HepG2 (cell line): Measurements from ENCODE around the gene CBX2. TPM values are rescaled to one million over a fixed set of nuclear protein-coding genes. Genes with fewer than 3 reads are reported as not detected.
A peak's percentile ranks its signal among the peaks of the same experiment; 100 is the strongest.

ENCODE experiments used
- ATF4 ChIP-seq, 2 experiments: fragments of 450-650 bp in 1 of 2; sonication (generic) in 1 of 2; formaldehyde crosslinking; IDR thresholded peaks; 2 replicates each; pipeline versions ENCODE4 v1.5.0 to v1.8.0; 2020 to 2022; ENCODE audit warnings: mild to moderate bottlenecking in 1 of 2, missing genetic modification reagents in 1 of 2
- CC2D1A ChIP-seq: sonication (generic); formaldehyde crosslinking; IDR thresholded peaks from 2 replicates; pipeline ENCODE4 v1.8.1; 2023; ENCODE audit warnings: mild to moderate bottlenecking, missing genetic modification reagents
- CREBL2 ChIP-seq: sonication (generic); formaldehyde crosslinking; IDR thresholded peaks from 2 replicates; pipeline ENCODE4 v1.8.1; 2023; ENCODE audit warnings: missing genetic modification reagents, mild to moderate bottlenecking, borderline replicate concordance
- ELF1 ChIP-seq: sonication (generic); formaldehyde crosslinking; IDR thresholded peaks from 2 replicates; pipeline ENCODE4 v1.4.0; 2020; ENCODE audit warnings: missing genetic modification reagents
- FIP1L1 ChIP-seq: fragments of 200-400 bp; formaldehyde crosslinking; IDR thresholded peaks from 2 replicates; pipeline ENCODE4 v1.6.1; 2018; ENCODE audit warnings: low read depth, mild to moderate bottlenecking, low read length, moderate library complexity, borderline replicate concordance; ENCODE audit not compliant: insufficient read depth
- FOXO4 ChIP-seq: sonication (generic); formaldehyde crosslinking; conservative IDR thresholded peaks from 2 replicates; pipeline ENCODE4 v1.8.1; 2023; ENCODE audit warnings: missing genetic modification reagents
- GATA4 ChIP-seq: sonication (generic); IDR thresholded peaks from 2 replicates; pipeline ENCODE4 v1.6.1; 2016; ENCODE audit warnings: antibody characterized with exemption, low read depth, borderline replicate concordance
- MIER3 ChIP-seq: IDR thresholded peaks from 2 replicates; pipeline ENCODE4 v1.6.1; 2016; ENCODE audit warnings: missing compliant biosample characterization, borderline replicate concordance
- MYC ChIP-seq: sonication (generic); formaldehyde crosslinking; IDR thresholded peaks from 2 replicates; pipeline ENCODE4 v1.9.0; 2021; ENCODE audit warnings: missing genetic modification reagents, borderline replicate concordance
- NFYB ChIP-seq: sonication (generic); formaldehyde crosslinking; IDR thresholded peaks from 2 replicates; pipeline ENCODE4 v1.4.0; 2020; ENCODE audit warnings: missing genetic modification reagents
- RELA ChIP-seq: sonication (generic); formaldehyde crosslinking; IDR thresholded peaks from 2 replicates; pipeline ENCODE4 v1.4.0; 2020; ENCODE audit warnings: missing genetic modification reagents
- TRIM24 ChIP-seq: sonication (generic); formaldehyde crosslinking; IDR thresholded peaks from 2 replicates; pipeline ENCODE4 v1.8.0; 2022; ENCODE audit warnings: mild to moderate bottlenecking, missing genetic modification reagents
- ZBTB21 ChIP-seq: sonication (generic); formaldehyde crosslinking; IDR thresholded peaks from 2 replicates; pipeline ENCODE4 v1.4.0; 2020; ENCODE audit warnings: missing genetic modification reagents
- ZFP41 ChIP-seq: sonication (generic); formaldehyde crosslinking; IDR thresholded peaks from 2 replicates; pipeline ENCODE4 v1.4.0; 2020; ENCODE audit warnings: mild to moderate bottlenecking, missing genetic modification reagents, borderline replicate concordance
- ZHX1 ChIP-seq: sonication (generic); formaldehyde crosslinking; IDR thresholded peaks from 2 replicates; pipeline ENCODE4 v1.8.1; 2022; ENCODE audit warnings: low read depth, mild to moderate bottlenecking, missing genetic modification reagents
- ZNF160 ChIP-seq: sonication (generic); formaldehyde crosslinking; IDR thresholded peaks from 2 replicates; pipeline ENCODE4 v1.8.0; 2022; ENCODE audit warnings: mild to moderate bottlenecking, inconsistent platforms, missing genetic modification reagents
- ZNF33A ChIP-seq: sonication (generic); formaldehyde crosslinking; IDR thresholded peaks from 2 replicates; pipeline ENCODE4 v1.5.1; 2020; ENCODE audit warnings: missing genetic modification reagents, mild to moderate bottlenecking, moderate library complexity, borderline replicate concordance
- ZNF383 ChIP-seq: sonication (generic); formaldehyde crosslinking; IDR thresholded peaks from 2 replicates; pipeline ENCODE4 v1.4.0; 2020; ENCODE audit warnings: missing genetic modification reagents, mild to moderate bottlenecking, borderline replicate concordance
- ZNF670 ChIP-seq: sonication (generic); formaldehyde crosslinking; IDR thresholded peaks from 2 replicates; pipeline ENCODE4 v1.8.0; 2022; ENCODE audit warnings: mild to moderate bottlenecking, missing genetic modification reagents, borderline replicate concordance
- polyA plus RNA-seq, 8 experiments: library from polyadenylated mRNA; depleted of rRNA in 3 of 8; stranded (reverse) in 7 of 8; unstranded in 1 of 8; fragments of >200 nt; fragmentation: Illumina TruSeq in 4 of 8; extraction: Trizol in 4 of 8; gene quantifications; 2 replicates each; pipeline versions ENCODE4 v1.2.1 to v1.2.3, GENCODE V29; 2011 to 2016; ENCODE audit warnings: low read depth in 4 of 8, missing spikeins in 1 of 8, mixed read lengths in 1 of 8; ENCODE audit not compliant: insufficient read depth in 1 of 8
- total RNA-seq, 5 experiments: library from RNA; depleted of rRNA; stranded (reverse); fragments of >200 nt; fragmentation: Illumina TruSeq; extraction: Trizol; gene quantifications; 2 replicates each; pipeline ENCODE4 v1.2.3, GENCODE V29; 2016; ENCODE audit warnings: low read depth in 1 of 5
- TF ChIP-seq, protein P1 (sequence below): IDR thresholded peaks from 2 replicates; pipeline ENCODE4 v1.6.1; 2012; ENCODE audit warnings: inconsistent platforms
- TF ChIP-seq, protein P2 (sequence below): sonication (generic); formaldehyde crosslinking; IDR thresholded peaks from 2 replicates; pipeline ENCODE4 v1.5.1; 2020; ENCODE audit warnings: missing genetic modification reagents, mild to moderate bottlenecking, borderline replicate concordance

Gene CBX2
- total and polyA plus RNA-seq, 2 of the 13 experiments (the other 11 are each of a cell fraction or from before 2014, with no cell fraction given), result 14.5 to 31.1 TPM

DNA sequence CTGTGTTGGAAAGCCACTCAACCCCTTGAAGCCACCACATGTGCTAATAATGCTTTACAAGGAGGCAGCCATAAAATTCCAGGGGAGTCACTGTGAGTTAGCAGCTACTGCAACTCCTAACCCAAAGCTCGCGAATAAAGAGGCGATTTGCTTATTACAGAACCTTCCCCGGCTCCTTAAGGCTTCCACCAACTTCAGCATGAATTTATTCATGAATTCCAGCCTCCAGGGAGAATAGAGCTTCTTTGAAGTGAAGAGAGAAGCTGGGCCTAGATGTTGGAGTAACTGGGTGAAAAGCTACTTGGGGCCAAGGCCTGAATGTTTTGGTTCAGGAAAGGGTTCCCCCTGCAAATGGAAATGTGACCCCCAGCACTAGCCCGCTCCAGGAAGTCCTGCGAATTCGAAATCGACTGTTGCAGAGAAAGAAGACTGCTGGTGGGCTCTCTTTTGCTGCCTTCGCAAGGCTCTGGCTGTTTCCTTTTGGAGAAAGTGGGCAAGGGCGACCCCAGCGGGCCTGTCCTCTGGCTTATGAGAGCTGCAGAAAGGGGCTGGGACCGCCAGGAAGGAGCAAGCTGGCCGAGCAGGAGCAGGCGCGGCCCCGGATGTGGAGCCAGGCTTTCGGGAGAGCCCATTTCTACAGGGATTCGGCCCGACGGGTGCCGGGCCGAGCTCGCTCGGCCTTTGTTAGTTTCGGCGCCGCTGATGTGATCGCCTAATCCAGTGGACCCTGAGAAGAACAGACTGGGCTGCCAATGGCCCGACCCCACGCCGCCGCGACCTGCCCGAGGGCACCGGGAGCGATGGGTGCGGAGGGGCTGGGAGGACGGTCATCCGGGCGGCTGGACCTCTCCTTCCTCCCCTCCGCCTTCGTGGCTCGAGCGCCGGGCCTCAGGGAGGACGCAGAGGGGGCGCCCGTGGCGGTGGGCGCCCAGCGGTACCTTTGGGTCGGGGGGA lies 11.3 kb downstream of the CBX2 start (continued):
- no peak for TF ChIP-seq ZNF160 (CRISPR knock-in tag)
- TF ChIP-seq ZBTB21, result no peak
- no peak for TF ChIP-seq FIP1L1
- no peak for TF ChIP-seq RELA (CRISPR knock-in tag)
- no peak for TF ChIP-seq CC2D1A (CRISPR knock-in tag)
- peak; percentile 67; the same call in 1 of the 2 replicates for TF ChIP-seq ZNF670 (CRISPR knock-in tag)
- no peak for TF ChIP-seq MYC (CRISPR knock-in tag)
- 0 out of 2 replicates have a peak, but pooled peaks have one; percentile 13 for TF ChIP-seq CREBL2 (CRISPR knock-in tag)
- no peak for TF ChIP-seq MIER3
- TF ChIP-seq ATF4 (CRISPR knock-in tag; IDR thresholded peaks at IDR 0.05), result no peak
- TF ChIP-seq, protein P1, sequence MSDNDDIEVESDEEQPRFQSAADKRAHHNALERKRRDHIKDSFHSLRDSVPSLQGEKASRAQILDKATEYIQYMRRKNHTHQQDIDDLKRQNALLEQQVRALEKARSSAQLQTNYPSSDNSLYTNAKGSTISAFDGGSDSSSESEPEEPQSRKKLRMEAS, result no peak
- TF ChIP-seq ZHX1 (CRISPR knock-in tag), result no peak; the same call in 1 of the 2 replicates
- TF ChIP-seq, protein P2, sequence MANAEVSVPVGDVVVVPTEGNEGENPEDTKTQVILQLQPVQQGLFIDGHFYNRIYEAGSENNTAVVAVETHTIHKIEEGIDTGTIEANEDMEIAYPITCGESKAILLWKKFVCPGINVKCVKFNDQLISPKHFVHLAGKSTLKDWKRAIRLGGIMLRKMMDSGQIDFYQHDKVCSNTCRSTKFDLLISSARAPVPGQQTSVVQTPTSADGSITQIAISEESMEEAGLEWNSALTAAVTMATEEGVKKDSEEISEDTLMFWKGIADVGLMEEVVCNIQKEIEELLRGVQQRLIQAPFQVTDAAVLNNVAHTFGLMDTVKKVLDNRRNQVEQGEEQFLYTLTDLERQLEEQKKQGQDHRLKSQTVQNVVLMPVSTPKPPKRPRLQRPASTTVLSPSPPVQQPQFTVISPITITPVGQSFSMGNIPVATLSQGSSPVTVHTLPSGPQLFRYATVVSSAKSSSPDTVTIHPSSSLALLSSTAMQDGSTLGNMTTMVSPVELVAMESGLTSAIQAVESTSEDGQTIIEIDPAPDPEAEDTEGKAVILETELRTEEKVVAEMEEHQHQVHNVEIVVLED (CRISPR knock-in tag), result no peak
- 0 out of 2 replicates have a peak, but pooled peaks have one; percentile 74 for TF ChIP-seq ZNF33A
- TF ChIP-seq GATA4, result no peak
- TF ChIP-seq ZNF383 (CRISPR knock-in tag), result no peak
- no peak; the same call in 1 of the 2 replicates for TF ChIP-seq ELF1 (CRISPR knock-in tag)
- TF ChIP-seq FOXO4 (CRISPR knock-in tag), result no peak
- TF ChIP-seq ZFP41 (CRISPR knock-in tag), result no peak
- no peak for TF ChIP-seq TRIM24 (CRISPR knock-in tag)
- no peak for TF ChIP-seq NFYB (CRISPR knock-in tag)
